WTC11 (cell line): Measurements from ENCODE around the gene OCA2. TPM values are rescaled to one million over a fixed set of nuclear protein-coding genes. Genes with fewer than 3 reads are reported as not detected.

Experiments used
- ATAC-seq: fragments of 200-7000 bp; cut with Tn5 transposase; 2 replicates; pipeline ENCODE4 v1.10.0; 2021; ENCODE audit warnings: mild to moderate bottlenecking, moderate library complexity
- CTCF ChIA-PET: fragments of 300-600 bp; sonication (Branson Sonifier 250); formaldehyde crosslinking; loops from one replicate; lab custom pipeline; 2021; ENCODE audit warnings: antibody characterized with exemption; lab: Charles Lee
- POLR2A ChIA-PET: fragments of 350-600 bp; sonication (Branson Sonifier 250); formaldehyde crosslinking; loops from one replicate; lab custom pipeline; 2021; ENCODE audit warnings: antibody characterized with exemption; lab: Charles Lee
- DNase-seq: peaks from one replicate; pipeline ENCODE4 v3.0.0; 2021; ENCODE audit warnings: low spot score
- H3K27ac Mint-ChIP-seq: 2 replicates; pipeline ENCODE4 v1.8.0; 2021; ENCODE audit warnings: mixed read lengths
- H3K27me3 Mint-ChIP-seq: 2 replicates; pipeline ENCODE4 v1.8.0; 2021; ENCODE audit warnings: low read depth, mild to moderate bottlenecking, moderate library complexity, mixed read lengths
- H3K36me3 Mint-ChIP-seq: 2 replicates; pipeline ENCODE4 v1.8.0; 2021; ENCODE audit warnings: mixed read lengths
- H3K4me1 Mint-ChIP-seq: 2 replicates; pipeline ENCODE4 v1.8.0; 2022; ENCODE audit warnings: mixed read lengths
- H3K4me3 Mint-ChIP-seq: 2 replicates; pipeline ENCODE4 v1.8.0; 2021; ENCODE audit warnings: mild to moderate bottlenecking, moderate library complexity, mixed read lengths
- H3K9me3 Mint-ChIP-seq: 2 replicates; pipeline ENCODE4 v1.8.0; 2021; ENCODE audit warnings: mixed read lengths
- CDX4 ChIP-seq: fragments of 250-450 bp; sonication (Bioruptor Pico); IDR thresholded peaks from 2 replicates; pipeline ENCODE4 v1.9.0; 2021; ENCODE audit warnings: moderate library complexity, mild to moderate bottlenecking, inconsistent platforms, borderline replicate concordance
- CREM ChIP-seq: sonication (generic); formaldehyde crosslinking; IDR thresholded peaks from 2 replicates; pipeline ENCODE4 v1.8.1; 2022; ENCODE audit warnings: mild to moderate bottlenecking, missing genetic modification reagents, moderate library complexity
- E2F4 ChIP-seq: sonication (generic); formaldehyde crosslinking; IDR thresholded peaks from 2 replicates; pipeline ENCODE4 v1.8.1; 2022; ENCODE audit warnings: low read depth, mild to moderate bottlenecking, moderate library complexity, missing genetic modification reagents, borderline replicate concordance
- ELF4 ChIP-seq: sonication (generic); formaldehyde crosslinking; IDR thresholded peaks from 2 replicates; pipeline ENCODE4 v1.8.1; 2022; ENCODE audit warnings: low read depth, mild to moderate bottlenecking, moderate library complexity, missing genetic modification reagents
- ETV6 ChIP-seq: sonication (generic); formaldehyde crosslinking; IDR thresholded peaks from 2 replicates; pipeline ENCODE4 v1.8.1; 2022; ENCODE audit warnings: mild to moderate bottlenecking, missing genetic modification reagents
- HMGXB4 ChIP-seq: sonication (generic); formaldehyde crosslinking; IDR thresholded peaks from 2 replicates; pipeline ENCODE4 v1.8.1; 2023; ENCODE audit warnings: mild to moderate bottlenecking, moderate library complexity, missing genetic modification reagents
- IRF2 ChIP-seq: sonication (generic); formaldehyde crosslinking; IDR thresholded peaks from 2 replicates; pipeline ENCODE4 v1.8.0; 2022; ENCODE audit warnings: low read depth, missing genetic modification reagents, borderline replicate concordance
- KAT7 ChIP-seq: sonication (generic); formaldehyde crosslinking; IDR thresholded peaks from 2 replicates; pipeline ENCODE4 v1.8.1; 2023; ENCODE audit warnings: missing genetic modification reagents, mild to moderate bottlenecking, borderline replicate concordance
- MLX ChIP-seq: sonication (generic); formaldehyde crosslinking; IDR thresholded peaks from 2 replicates; pipeline ENCODE4 v1.8.1; 2023; ENCODE audit warnings: mild to moderate bottlenecking, missing genetic modification reagents, moderate library complexity
- NFATC4 ChIP-seq: fragments of 250-450 bp; sonication (Bioruptor Pico); IDR thresholded peaks from 2 replicates; pipeline ENCODE4 v1.9.0; 2021; ENCODE audit warnings: mild to moderate bottlenecking
- NR1H2 ChIP-seq: sonication (generic); formaldehyde crosslinking; IDR thresholded peaks from 2 replicates; pipeline ENCODE4 v1.9.0; 2021; ENCODE audit warnings: mild to moderate bottlenecking, moderate library complexity, missing genetic modification reagents
- PREB ChIP-seq: sonication (generic); formaldehyde crosslinking; IDR thresholded peaks from 2 replicates; pipeline ENCODE4 v1.8.1; 2022; ENCODE audit warnings: mild to moderate bottlenecking, missing genetic modification reagents, moderate library complexity, borderline replicate concordance
- PRRX2 ChIP-seq: fragments of 250-450 bp; sonication (Bioruptor Pico); IDR thresholded peaks from 2 replicates; pipeline ENCODE4 v1.8.0; 2021; ENCODE audit warnings: mild to moderate bottlenecking
- STAT6 ChIP-seq: sonication (generic); formaldehyde crosslinking; conservative IDR thresholded peaks from 2 replicates; pipeline ENCODE4 v1.8.1; 2023; ENCODE audit warnings: mild to moderate bottlenecking, low read depth, missing genetic modification reagents, moderate library complexity
- USF1 ChIP-seq: sonication (generic); formaldehyde crosslinking; IDR thresholded peaks from 2 replicates; pipeline ENCODE4 v1.8.0; 2022; ENCODE audit warnings: mild to moderate bottlenecking, missing genetic modification reagents
- ZSCAN18 ChIP-seq: fragments of 250-450 bp; sonication (Bioruptor Pico); IDR thresholded peaks from 2 replicates; pipeline ENCODE4 v2.1.2; 2022; ENCODE audit warnings: mild to moderate bottlenecking, moderate library complexity
- total RNA-seq: library from RNA; stranded (reverse); gene quantifications from 3 replicates; pipeline ENCODE4 v1.2.3, GENCODE V29; 2021

OCA2 gene
- total RNA-seq, 1 experiment from 2014 or later = 0.39 TPM

GRCh38 chr15:28006116-28006905 is 92.8 kb downstream of the OCA2 start (continued):
- TF ChIP-seq USF1 (CRISPR knock-in tag) (no peak), ZSCAN18 (no peak)

GRCh38 chr15:28005004-28005527 is 94.0 kb downstream of the OCA2 start:
- Mint-ChIP-seq H3K4me3 (no peak overlapping the region), H3K4me1 (no peaks in the 10 kb centered on the region), H3K27ac (no peak overlapping the region)
- no peak for DNase-seq
- no peak for ATAC-seq
- TF ChIP-seq STAT6 (CRISPR knock-in tag) = no peak
- no peak for TF ChIP-seq CREM (CRISPR knock-in tag)
- TF ChIP-seq CDX4 (CRISPR knock-in tag) = no peak
- no peak for TF ChIP-seq IRF2 (CRISPR knock-in tag)
- no peak for TF ChIP-seq MLX (CRISPR knock-in tag)
- no peak for TF ChIP-seq NFATC4 (CRISPR knock-in tag)
- TF ChIP-seq KAT7 = no peak
- no peak for TF ChIP-seq E2F4 (CRISPR knock-in tag)
- TF ChIP-seq NR1H2 = no peak
- TF ChIP-seq, all 79 proteins: peak for 0
- Mint-ChIP-seq H3K27me3 (no peaks in the 10 kb centered on the region), H3K36me3 (no peaks in the 10 kb centered on the region), H3K9me3 (peaks cover 11% of the 10 kb centered on the region)
- ChIA-PET CTCF (no interaction called here), POLR2A (no interaction called here)

GRCh38 chr15:28004143-28005003 is 94.7 kb downstream of the OCA2 start:
- peaks cover 6% of the 10 kb centered on the region for H3K9me3 Mint-ChIP-seq
- ChIA-PET CTCF (no interaction called here), POLR2A (no interaction called here)
- ATAC-seq = no peak
- no peaks in the 10 kb centered on the region for H3K4me1 Mint-ChIP-seq
- peak overlapping the region; percentile 21; the same call in 1 of the 2 replicates for H3K27ac Mint-ChIP-seq
- no peak overlapping the region for H3K4me3 Mint-ChIP-seq
- H3K27me3 Mint-ChIP-seq = no peaks in the 10 kb centered on the region
- H3K36me3 Mint-ChIP-seq = no peaks in the 10 kb centered on the region
- no peak for DNase-seq
- TF ChIP-seq HMGXB4 (no peak), PREB (CRISPR knock-in tag) (no peak), ETV6 (CRISPR knock-in tag) (no peak), PRRX2 (CRISPR knock-in tag) (no peak), STAT6 (CRISPR knock-in tag) (no peak), ELF4 (CRISPR knock-in tag) (no peak)
